ENCODE results near the gene CBFB. TPM values are rescaled to one million over a fixed set of nuclear protein-coding genes. Genes with fewer than 3 reads are reported as not detected.

CBFB gene
- total and polyA plus RNA-seq, 2 experiments from 2014 or later = 26.1 to 26.9 TPM

DNA sequence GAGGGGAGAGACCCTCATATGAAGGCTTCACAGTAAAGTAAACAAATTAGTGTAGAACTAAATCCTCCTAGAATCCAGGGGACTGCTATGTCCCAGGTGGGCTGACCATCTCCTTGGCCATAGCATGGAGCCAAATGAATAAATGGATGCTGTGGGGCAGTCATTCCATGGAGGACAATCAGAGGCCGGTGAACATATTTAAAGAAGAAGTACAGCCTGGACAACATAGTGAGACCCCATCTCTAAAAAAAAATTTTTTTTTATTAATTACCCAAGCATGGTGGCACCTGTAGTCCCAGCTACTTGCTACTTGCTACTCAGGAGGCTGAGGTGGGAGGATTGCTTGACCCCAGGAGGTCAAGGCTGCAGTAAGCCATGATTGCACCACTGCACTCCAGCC is 5.3 kb upstream of the CBFB start (continued):
- TF ChIP-seq ZNF114 (CRISPR knock-in tag; IDR thresholded peaks at IDR 0.05) (no peak), EZH2phosphoT487 (IDR thresholded peaks at IDR 0.05; ENCODE audit: unreplicated experiment) (no peak)

GRCh38 chr16:67024384-67025209 is 4.4 kb upstream of the CBFB start:
- H3K27ac ChIP-seq (ENCODE audit: low read depth) = no peak overlapping the region
- Mint-ChIP-seq H3K9me3 (no peaks in the 10 kb centered on the region), H3K4me3 (no peak overlapping the region), H3K36me3 (ENCODE audit: low read depth) (no peaks in the 10 kb centered on the region), H3K4me1 (peaks cover 6% of the 10 kb centered on the region), H3K27me3 (ENCODE audit: insufficient read depth, low read depth, poor library complexity) (peaks cover 9% of the 10 kb centered on the region), H3K27ac (no peak overlapping the region)
- ATAC-seq = no peak
- H3K4me1 ChIP-seq (ENCODE audit: insufficient read depth) = peaks cover 6% of the 10 kb centered on the region
- H3F3A ChIP-seq (replicated peaks; ENCODE audit: low read depth) = no peaks in the 10 kb centered on the region
- H3K4me3 ChIP-seq = no peak overlapping the region
- H3K36me3 ChIP-seq (ENCODE audit: insufficient read depth) = no peaks in the 10 kb centered on the region
- DNase-seq (ENCODE audit: low spot score) = no peak
- no peak overlapping the region for H3K4me2 ChIP-seq
- H2AFZ ChIP-seq = no peak overlapping the region
- peaks cover 4% of the 10 kb centered on the region; the same call in 1 of the 2 replicates for H3K27me3 ChIP-seq (ENCODE audit: insufficient read depth)
- no peaks in the 10 kb centered on the region for H3K79me2 ChIP-seq (replicated peaks; ENCODE audit: insufficient read depth)
- H4K20me1 ChIP-seq (replicated peaks; ENCODE audit: insufficient read depth) = no peaks in the 10 kb centered on the region
- H3K9me2 ChIP-seq (ENCODE audit: insufficient read depth) = no peaks in the 10 kb centered on the region
- TF ChIP-seq JUNB (IDR thresholded peaks at IDR 0.05; ENCODE audit: unreplicated experiment) (no peak), NANOG (IDR thresholded peaks at IDR 0.05; ENCODE audit: borderline replicate concordance) (no peak), CREB1 (CRISPR knock-in tag; IDR thresholded peaks at IDR 0.05; ENCODE audit: low read depth) (no peak), POLR2AphosphoS5 (IDR thresholded peaks at IDR 0.05; ENCODE audit: low read depth) (no peak), ZNF462 (CRISPR knock-in tag; IDR thresholded peaks at IDR 0.05) (no peak), EZH2phosphoT487 (IDR thresholded peaks at IDR 0.05; ENCODE audit: unreplicated experiment) (no peak), REST (IDR thresholded peaks at IDR 0.05; ENCODE audit: unreplicated experiment) (no peak), ZNF114 (CRISPR knock-in tag; IDR thresholded peaks at IDR 0.05) (no peak), CTCF (conservative IDR thresholded peaks at IDR 0.05; ENCODE audit: low read depth in 2 of 2) (no peak), EZH2 (IDR thresholded peaks at IDR 0.05; ENCODE audit: low read depth, unreplicated experiment) (no peak), STAT1 (IDR thresholded peaks at IDR 0.05; ENCODE audit: unreplicated experiment) (no peak)
- TF ChIP-seq, protein P1, sequence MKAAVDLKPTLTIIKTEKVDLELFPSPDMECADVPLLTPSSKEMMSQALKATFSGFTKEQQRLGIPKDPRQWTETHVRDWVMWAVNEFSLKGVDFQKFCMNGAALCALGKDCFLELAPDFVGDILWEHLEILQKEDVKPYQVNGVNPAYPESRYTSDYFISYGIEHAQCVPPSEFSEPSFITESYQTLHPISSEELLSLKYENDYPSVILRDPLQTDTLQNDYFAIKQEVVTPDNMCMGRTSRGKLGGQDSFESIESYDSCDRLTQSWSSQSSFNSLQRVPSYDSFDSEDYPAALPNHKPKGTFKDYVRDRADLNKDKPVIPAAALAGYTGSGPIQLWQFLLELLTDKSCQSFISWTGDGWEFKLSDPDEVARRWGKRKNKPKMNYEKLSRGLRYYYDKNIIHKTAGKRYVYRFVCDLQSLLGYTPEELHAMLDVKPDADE (IDR thresholded peaks at IDR 0.05) = no peak

Data from GM23338 (cell line).